ENCODE results near the gene C3orf22.

The C3orf22 gene

GRCh38 chr3:126511291-126511690 is 47.4 kb downstream of the C3orf22 start:
- Mint-ChIP-seq H3K4me1 (no peaks in the 10 kb centered on the region), H3K27ac (no peak overlapping the region), H3K27me3 (ENCODE audit: low read depth) (peaks cover 13% of the 10 kb centered on the region), H3K9me3 (no peaks in the 10 kb centered on the region), H3K4me3 (no peak overlapping the region), H3K36me3 (ENCODE audit: low read depth) (no peaks in the 10 kb centered on the region)
- TF ChIP-seq CTCF (IDR thresholded peaks at IDR 0.05; ENCODE audit: unreplicated experiment in 3 of 3), result no peak

- Mint-ChIP-seq H3K4me3 (no peak overlapping the region), H3K36me3 (ENCODE audit: low read depth) (no peaks in the 10 kb centered on the region)
- no peak for TF ChIP-seq CTCF (IDR thresholded peaks at IDR 0.05; ENCODE audit: unreplicated experiment in 3 of 3)
Measured at GRCh38 chr3:126510308-126510910, 48.3 kb downstream of the C3orf22 start.

GRCh38 chr3:126509597-126510307 is 49.0 kb downstream of the C3orf22 start:
- Mint-ChIP-seq H3K4me3 (no peak overlapping the region), H3K27ac (no peak overlapping the region), H3K36me3 (ENCODE audit: low read depth) (no peaks in the 10 kb centered on the region), H3K4me1 (no peaks in the 10 kb centered on the region), H3K27me3 (ENCODE audit: low read depth) (peaks cover 17% of the 10 kb centered on the region), H3K9me3 (no peaks in the 10 kb centered on the region)
- TF ChIP-seq CTCF (IDR thresholded peaks at IDR 0.05; ENCODE audit: unreplicated experiment in 3 of 3), result no peak

More at GRCh38 chr3:126510308-126510910, 48.3 kb downstream of the C3orf22 start:
- Mint-ChIP-seq H3K4me1 (no peaks in the 10 kb centered on the region), H3K27me3 (ENCODE audit: low read depth) (peaks cover 13% of the 10 kb centered on the region), H3K9me3 (no peaks in the 10 kb centered on the region), H3K27ac (no peak overlapping the region)

- peaks cover 17% of the 10 kb centered on the region for H3K27me3 Mint-ChIP-seq (ENCODE audit: low read depth)
- no peak overlapping the region for H3K4me3 Mint-ChIP-seq
- no peak for TF ChIP-seq CTCF (IDR thresholded peaks at IDR 0.05; ENCODE audit: unreplicated experiment in 3 of 3)
- no peak overlapping the region for H3K27ac Mint-ChIP-seq
- no peaks in the 10 kb centered on the region for H3K36me3 Mint-ChIP-seq (ENCODE audit: low read depth)
- H3K9me3 Mint-ChIP-seq, result no peaks in the 10 kb centered on the region
- H3K4me1 Mint-ChIP-seq, result no peaks in the 10 kb centered on the region
Measured at GRCh38 chr3:126508564-126508964, 50.2 kb downstream of the C3orf22 start.

- H3K27me3 Mint-ChIP-seq (ENCODE audit: low read depth), result peaks cover 11% of the 10 kb centered on the region
- no peaks in the 10 kb centered on the region for H3K4me1 Mint-ChIP-seq
- no peak overlapping the region for H3K27ac Mint-ChIP-seq
- H3K4me3 Mint-ChIP-seq, result no peak overlapping the region
- H3K36me3 Mint-ChIP-seq (ENCODE audit: low read depth), result no peaks in the 10 kb centered on the region
- no peaks in the 10 kb centered on the region for H3K9me3 Mint-ChIP-seq
- TF ChIP-seq CTCF (IDR thresholded peaks at IDR 0.05; ENCODE audit: unreplicated experiment in 3 of 3), result no peak
Measured at GRCh38 chr3:126507886-126508285, 50.8 kb downstream of the C3orf22 start.

DNA sequence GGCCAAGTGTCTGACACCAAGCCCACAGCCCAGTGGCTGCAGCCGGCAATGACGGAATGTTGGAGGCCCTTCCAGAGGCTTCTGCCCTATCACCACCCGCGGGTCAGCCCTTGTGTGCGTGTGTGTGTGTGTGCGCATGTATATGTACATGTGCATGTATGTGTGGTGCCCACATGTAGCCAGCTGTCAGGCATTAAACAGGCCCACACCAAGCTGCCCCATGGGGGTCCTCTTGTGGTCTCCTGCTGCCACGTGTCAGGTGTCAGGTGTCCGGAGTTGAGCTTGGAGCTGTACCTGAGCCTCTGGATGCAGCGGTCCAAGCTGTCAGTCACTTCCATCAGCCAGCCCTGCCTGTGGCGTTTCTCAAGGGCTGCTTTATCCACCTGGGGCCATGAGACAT is 55.0 kb downstream of the C3orf22 start:
- H3K36me3 Mint-ChIP-seq (ENCODE audit: low read depth), result no peaks in the 10 kb centered on the region
- no peak for TF ChIP-seq CTCF (IDR thresholded peaks at IDR 0.05; ENCODE audit: unreplicated experiment in 3 of 3)
- H3K27ac Mint-ChIP-seq, result no peak overlapping the region
- peaks cover 8% of the 10 kb centered on the region for H3K27me3 Mint-ChIP-seq (ENCODE audit: low read depth)
- H3K4me3 Mint-ChIP-seq, result no peak overlapping the region
- no peaks in the 10 kb centered on the region for H3K9me3 Mint-ChIP-seq
- no peaks in the 10 kb centered on the region for H3K4me1 Mint-ChIP-seq
